Retinal pigment epithelial cell (primary cell): Measurements from ENCODE around the gene BGN.

Experiments
- DNase-seq: peaks from one replicate; pipeline ENCODE4 v3.0.0-alpha.2; 2010; ENCODE audit warnings: low read depth
- H3K4me3 ChIP-seq: 2 replicates; pipeline ENCODE4 v1.5.1; 2011; ENCODE audit warnings: mild to moderate bottlenecking, low read length, control low read depth, moderate library complexity
- TF ChIP-seq, protein P1 (sequence below): conservative IDR thresholded peaks from 2 replicates; pipeline ENCODE4 v1.5.1; 2011; ENCODE audit warnings: low read depth, low read length, control low read depth, inconsistent platforms

Gene BGN

DNA sequence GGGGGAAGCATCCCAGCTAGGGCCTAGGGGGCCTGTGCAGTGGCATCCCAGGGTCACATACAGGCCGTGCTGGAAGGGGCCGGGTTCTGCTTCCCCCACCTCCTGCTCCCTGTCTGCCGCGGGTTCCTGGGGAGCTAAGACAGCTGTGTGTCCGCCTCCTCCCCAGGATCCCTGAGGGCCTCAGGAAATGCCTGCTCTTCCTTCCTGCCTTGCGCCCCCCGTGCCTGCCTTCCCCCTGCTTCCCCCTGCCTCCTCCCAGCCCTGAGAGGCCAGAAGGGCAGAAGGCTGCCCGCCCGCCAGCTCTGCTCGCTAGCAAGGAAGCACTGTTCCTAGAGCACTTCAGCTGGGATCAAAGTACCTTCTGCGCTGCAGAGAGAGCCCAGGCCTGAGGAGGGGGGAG, 2.9 kb upstream of the BGN start:
- H3K4me3 ChIP-seq: no peak overlapping the region
- no peak for DNase-seq
- TF ChIP-seq, protein P1, sequence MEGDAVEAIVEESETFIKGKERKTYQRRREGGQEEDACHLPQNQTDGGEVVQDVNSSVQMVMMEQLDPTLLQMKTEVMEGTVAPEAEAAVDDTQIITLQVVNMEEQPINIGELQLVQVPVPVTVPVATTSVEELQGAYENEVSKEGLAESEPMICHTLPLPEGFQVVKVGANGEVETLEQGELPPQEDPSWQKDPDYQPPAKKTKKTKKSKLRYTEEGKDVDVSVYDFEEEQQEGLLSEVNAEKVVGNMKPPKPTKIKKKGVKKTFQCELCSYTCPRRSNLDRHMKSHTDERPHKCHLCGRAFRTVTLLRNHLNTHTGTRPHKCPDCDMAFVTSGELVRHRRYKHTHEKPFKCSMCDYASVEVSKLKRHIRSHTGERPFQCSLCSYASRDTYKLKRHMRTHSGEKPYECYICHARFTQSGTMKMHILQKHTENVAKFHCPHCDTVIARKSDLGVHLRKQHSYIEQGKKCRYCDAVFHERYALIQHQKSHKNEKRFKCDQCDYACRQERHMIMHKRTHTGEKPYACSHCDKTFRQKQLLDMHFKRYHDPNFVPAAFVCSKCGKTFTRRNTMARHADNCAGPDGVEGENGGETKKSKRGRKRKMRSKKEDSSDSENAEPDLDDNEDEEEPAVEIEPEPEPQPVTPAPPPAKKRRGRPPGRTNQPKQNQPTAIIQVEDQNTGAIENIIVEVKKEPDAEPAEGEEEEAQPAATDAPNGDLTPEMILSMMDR: no peak

DNA sequence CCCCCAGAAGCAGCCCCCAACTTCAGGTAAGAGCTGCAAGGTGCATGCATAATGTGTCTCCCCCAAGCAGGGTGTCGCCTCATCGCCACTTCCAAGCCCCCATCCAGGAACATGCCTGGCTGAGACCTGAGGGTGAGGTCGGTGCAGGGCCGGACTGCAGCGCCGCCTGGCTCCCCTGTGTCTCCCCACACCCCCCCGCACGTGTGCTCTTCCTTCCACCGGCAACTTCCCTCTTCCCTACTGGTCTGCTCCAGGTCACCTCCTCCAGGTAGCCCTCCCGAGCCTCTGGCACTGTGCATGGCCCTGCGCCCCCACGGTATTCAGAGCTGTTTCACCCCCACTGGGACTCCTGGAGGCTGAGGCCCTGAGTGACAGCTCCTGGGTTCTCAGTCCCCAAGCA, 2.2 kb upstream of the BGN start:
- H3K4me3 ChIP-seq: no peak overlapping the region
- TF ChIP-seq, protein P1: no peak
- no peak for DNase-seq

DNA sequence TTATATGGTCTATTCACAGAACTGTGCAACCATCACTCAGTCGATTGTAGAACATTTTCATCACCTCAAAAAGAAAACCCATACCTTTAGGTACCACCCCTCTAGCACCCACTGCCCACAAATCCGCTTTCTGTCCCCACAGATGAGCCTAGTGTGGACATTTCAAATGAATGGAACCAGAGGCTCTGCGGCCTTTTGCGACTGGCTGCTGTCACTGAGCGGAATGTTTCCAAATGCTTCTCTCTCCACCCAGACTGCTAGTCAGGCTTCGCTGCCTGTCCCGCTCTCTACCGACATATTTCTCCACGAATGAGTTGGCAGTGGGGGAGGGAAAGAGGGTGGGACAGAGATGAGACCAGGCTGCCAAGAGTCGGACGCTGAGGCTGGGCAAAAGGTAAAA, 1.7 kb upstream of the BGN start:
- TF ChIP-seq, protein P1: no peak
- H3K4me3 ChIP-seq: no peak overlapping the region
- no peak for DNase-seq

DNA sequence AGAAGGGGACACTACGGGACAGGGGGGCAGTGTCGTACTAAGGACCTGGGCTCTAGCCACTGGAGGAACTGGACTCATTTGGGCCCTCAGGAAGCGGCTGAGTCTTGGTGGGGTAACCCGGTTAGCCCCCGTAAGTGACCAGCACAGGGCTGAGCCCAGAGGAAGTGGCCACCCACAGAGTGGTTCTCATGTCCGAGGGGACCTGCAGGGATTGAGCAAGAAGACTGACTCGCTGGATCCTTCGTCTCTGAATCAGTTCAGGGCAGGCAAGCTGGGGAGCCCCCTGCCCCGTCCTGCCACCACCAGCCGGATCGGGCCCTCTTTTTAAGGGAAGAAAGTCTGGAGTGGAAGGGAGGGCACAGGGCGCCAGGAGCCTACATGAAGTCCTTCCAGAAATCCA, 719 bp upstream of the BGN start:
- no peak overlapping the region for H3K4me3 ChIP-seq
- TF ChIP-seq, protein P1: no peak
- DNase-seq: no peak

DNA sequence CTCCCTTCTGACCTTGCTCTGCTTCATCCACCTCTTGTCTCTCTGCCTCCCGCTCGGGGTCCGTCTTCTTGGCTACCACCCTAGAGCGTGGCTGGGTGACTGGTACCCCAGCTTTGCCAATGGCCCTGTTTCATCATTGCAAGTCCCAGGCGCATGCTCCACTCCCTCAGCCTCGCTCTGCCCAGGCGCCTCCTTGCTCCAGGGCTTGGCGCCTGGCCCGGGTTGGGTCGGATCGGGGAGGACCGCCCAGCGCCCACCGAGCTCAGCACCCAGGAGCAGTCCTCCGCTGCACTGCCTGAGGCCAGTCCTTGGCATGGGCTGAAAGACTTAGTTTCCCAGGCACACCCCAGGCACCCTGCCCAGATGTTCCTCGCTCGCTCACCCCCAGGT, 577 bp downstream of the BGN start:
- TF ChIP-seq, protein P1: no peak
- no peak overlapping the region for H3K4me3 ChIP-seq
- DNase-seq: no peak

DNA sequence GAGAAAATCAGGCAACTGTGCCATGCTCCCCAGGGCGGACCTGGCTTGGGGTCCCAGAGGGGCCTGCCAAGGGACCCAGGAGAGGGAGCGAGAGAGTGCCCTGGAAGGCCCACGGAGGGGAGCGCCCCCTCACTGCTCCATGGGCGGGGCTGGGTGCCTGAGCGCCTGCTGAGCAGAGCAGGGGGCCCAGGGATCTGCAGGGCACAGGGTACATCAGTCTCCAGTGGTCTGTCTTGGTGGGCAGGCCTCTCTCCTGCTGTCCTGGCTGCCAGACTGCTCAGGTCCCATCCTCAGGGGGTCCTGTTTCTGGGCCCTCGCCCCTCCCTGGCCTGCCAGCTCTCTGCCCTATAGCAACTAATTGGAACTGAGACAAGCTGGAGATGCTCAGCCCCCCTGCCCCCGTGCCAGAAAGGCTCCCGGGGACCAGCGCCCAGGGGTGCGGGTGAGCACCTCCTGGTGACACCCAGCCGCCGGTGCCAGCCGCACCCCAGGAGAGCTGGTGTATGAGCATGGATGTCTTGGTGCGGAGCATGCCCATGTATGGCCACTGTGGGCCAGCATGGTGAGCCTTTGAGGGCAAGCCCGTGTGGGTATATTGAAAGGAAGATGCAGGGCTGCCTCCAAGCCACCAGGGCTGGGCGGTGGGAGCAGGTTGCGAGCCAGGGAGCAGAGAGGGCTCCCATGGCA, 1.3 kb downstream of the BGN start:
- TF ChIP-seq, protein P1: no peak
- no peak for DNase-seq
- no peak overlapping the region for H3K4me3 ChIP-seq

DNA sequence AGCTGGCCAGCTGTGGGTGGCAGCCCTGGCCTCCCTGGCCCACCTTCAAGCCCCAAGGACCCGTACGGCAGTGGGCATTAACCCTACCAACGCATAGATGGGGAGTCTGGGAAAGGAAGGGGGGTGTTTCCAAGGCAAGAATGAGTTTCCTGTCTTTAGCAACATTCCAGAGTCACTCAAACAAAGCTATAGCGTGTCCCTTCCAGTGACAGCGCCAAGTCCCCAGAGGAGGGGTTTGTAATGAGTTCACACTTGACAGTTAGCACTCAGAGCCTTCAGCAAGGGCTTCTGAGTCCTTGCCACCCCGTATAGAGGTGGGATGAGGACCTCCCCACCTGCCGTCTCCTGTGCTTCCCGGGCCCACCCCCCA, 1.8 kb downstream of the BGN start:
- DNase-seq: no peak
- TF ChIP-seq, protein P1: no peak
- no peak overlapping the region for H3K4me3 ChIP-seq
